Karpas-422 (cell line): ENCODE data around the gene SCP2. TPM values are rescaled to one million over a fixed set of nuclear protein-coding genes. Genes with fewer than 3 reads are reported as not detected.

Experiments
- DNase-seq: peaks from one replicate; pipeline ENCODE4 v3.0.0-alpha.2; 2015
- H2AFZ ChIP-seq: fragments of 200-600 bp; sonication (generic); 2 replicates; pipeline ENCODE4 v1.6.1; 2014; ENCODE audit warnings: antibody characterized with exemption, low read length, mixed read lengths
- H3K27ac ChIP-seq: fragments of 200-600 bp; sonication (generic); 2 replicates; pipeline ENCODE4 v1.5.1; 2014; ENCODE audit warnings: mild to moderate bottlenecking, low read length, moderate library complexity
- H3K27me3 ChIP-seq: fragments of 200-600 bp; sonication (generic); 2 replicates; pipeline ENCODE4 v1.6.1; 2014; ENCODE audit warnings: low read length, mixed read lengths
- H3K36me3 ChIP-seq: fragments of 200-600 bp; sonication (generic); 2 replicates; pipeline ENCODE4 v1.6.1; 2014; ENCODE audit warnings: low read length, mixed read lengths; ENCODE audit not compliant: insufficient read depth
- H3K4me1 ChIP-seq: fragments of 200-600 bp; sonication (generic); 2 replicates; pipeline ENCODE4 v1.6.1; 2014; ENCODE audit warnings: mild to moderate bottlenecking, low read length, mixed read lengths
- H3K4me2 ChIP-seq: fragments of 200-600 bp; sonication (generic); 2 replicates; pipeline ENCODE4 v1.6.1; 2014; ENCODE audit warnings: low read length, low read depth, mild to moderate bottlenecking; ENCODE audit not compliant: poor library complexity, severe bottlenecking
- H3K4me3 ChIP-seq: fragments of 200-600 bp; sonication (generic); 2 replicates; pipeline ENCODE4 v1.5.1; 2014; ENCODE audit warnings: mild to moderate bottlenecking, antibody characterized with exemption, low read length, mixed read lengths
- H3K79me2 ChIP-seq: fragments of 200-600 bp; sonication (generic); 2 replicates; pipeline ENCODE4 v1.6.1; 2014; ENCODE audit warnings: mild to moderate bottlenecking, low read length, mixed read lengths
- H3K9ac ChIP-seq: fragments of 200-600 bp; sonication (generic); 2 replicates; pipeline ENCODE4 v1.6.0; 2014; ENCODE audit warnings: low read length
- H3K9me2 ChIP-seq: fragments of 200-600 bp; sonication (generic), shearing (Covaris generic); replicated peaks from 2 replicates; pipeline ENCODE4 v1.6.0; 2014; ENCODE audit warnings: mild to moderate bottlenecking, low read length, moderate library complexity; ENCODE audit not compliant: insufficient read depth
- H3K9me3 ChIP-seq: fragments of 300-700, 200-600 bp; sonication (generic); 2 replicates; pipeline ENCODE4 v1.6.1; 2014; ENCODE audit warnings: low read length, mixed read lengths
- H4K20me1 ChIP-seq: fragments of 200-600 bp; sonication (generic); 2 replicates; pipeline ENCODE4 v1.6.1; 2014; ENCODE audit warnings: mild to moderate bottlenecking, antibody characterized with exemption, low read length, low read depth; ENCODE audit not compliant: insufficient read depth
- total RNA-seq: library from RNA; depleted of rRNA; stranded (reverse); fragments of >200 nt; shearing (Covaris generic); gene quantifications from 2 replicates; pipeline ENCODE4 v1.2.3, GENCODE V29; 2014; ENCODE audit warnings: low replicate concordance

SCP2 gene
- total RNA-seq, 1 experiment from 2014 or later: 146 TPM

GRCh38 chr1:53083636-53084588 is 156.8 kb downstream of the SCP2 start:
- no peak for DNase-seq
- no peaks in the 10 kb centered on the region for H3K4me1 ChIP-seq
- no peak overlapping the region for H3K9ac ChIP-seq
- H4K20me1 ChIP-seq: no peaks in the 10 kb centered on the region
- H3K9me3 ChIP-seq: no peaks in the 10 kb centered on the region
- H3K27me3 ChIP-seq: no peaks in the 10 kb centered on the region
- H3K9me2 ChIP-seq: no peaks in the 10 kb centered on the region
- H3K79me2 ChIP-seq: no peaks in the 10 kb centered on the region
- H3K27ac ChIP-seq: no peak overlapping the region
- no peak overlapping the region for H2AFZ ChIP-seq
- no peaks in the 10 kb centered on the region for H3K36me3 ChIP-seq
- no peak overlapping the region for H3K4me3 ChIP-seq
- no peak overlapping the region for H3K4me2 ChIP-seq

GRCh38 chr1:53084589-53084971 is 157.5 kb downstream of the SCP2 start:
- H3K4me3 ChIP-seq: no peak overlapping the region
- no peak overlapping the region for H3K27ac ChIP-seq
- DNase-seq: no peak
- H3K27me3 ChIP-seq: no peaks in the 10 kb centered on the region
- no peaks in the 10 kb centered on the region for H3K9me2 ChIP-seq
- no peak overlapping the region for H2AFZ ChIP-seq
- H3K9ac ChIP-seq: no peak overlapping the region
- no peaks in the 10 kb centered on the region for H3K4me1 ChIP-seq
- no peaks in the 10 kb centered on the region for H3K36me3 ChIP-seq
- no peaks in the 10 kb centered on the region for H3K79me2 ChIP-seq
- H3K9me3 ChIP-seq: no peaks in the 10 kb centered on the region
- no peaks in the 10 kb centered on the region for H4K20me1 ChIP-seq
- no peak overlapping the region for H3K4me2 ChIP-seq

- H3K9me2 ChIP-seq: no peaks in the 10 kb centered on the region
- no peaks in the 10 kb centered on the region for H3K4me1 ChIP-seq
- DNase-seq: no peak
- no peaks in the 10 kb centered on the region for H3K9me3 ChIP-seq
- H3K4me2 ChIP-seq: no peak overlapping the region
- no peaks in the 10 kb centered on the region for H4K20me1 ChIP-seq
- no peaks in the 10 kb centered on the region for H3K36me3 ChIP-seq
- no peaks in the 10 kb centered on the region for H3K79me2 ChIP-seq
- no peak overlapping the region for H3K4me3 ChIP-seq
- no peak overlapping the region for H2AFZ ChIP-seq
- H3K27me3 ChIP-seq: no peaks in the 10 kb centered on the region
- H3K27ac ChIP-seq: no peak overlapping the region
- no peak overlapping the region for H3K9ac ChIP-seq
Observed at GRCh38 chr1:53085405-53085804, 158.3 kb downstream of the SCP2 start.

- H3K4me3 ChIP-seq: no peak overlapping the region
- DNase-seq: no peak
- no peaks in the 10 kb centered on the region for H3K79me2 ChIP-seq
- H3K4me2 ChIP-seq: no peak overlapping the region
- no peaks in the 10 kb centered on the region for H4K20me1 ChIP-seq
- no peak overlapping the region for H3K27ac ChIP-seq
- no peaks in the 10 kb centered on the region for H3K9me2 ChIP-seq
- no peaks in the 10 kb centered on the region for H3K9me3 ChIP-seq
- no peak overlapping the region for H2AFZ ChIP-seq
- H3K36me3 ChIP-seq: no peaks in the 10 kb centered on the region
- no peak overlapping the region for H3K9ac ChIP-seq
- no peaks in the 10 kb centered on the region for H3K4me1 ChIP-seq
- H3K27me3 ChIP-seq: no peaks in the 10 kb centered on the region
Observed at GRCh38 chr1:53086491-53087070, 159.5 kb downstream of the SCP2 start.

- no peak overlapping the region for H2AFZ ChIP-seq
- H3K9me3 ChIP-seq: no peaks in the 10 kb centered on the region
- no peaks in the 10 kb centered on the region for H4K20me1 ChIP-seq
- DNase-seq: no peak
- H3K4me3 ChIP-seq: no peak overlapping the region
- H3K9ac ChIP-seq: no peak overlapping the region
- H3K4me2 ChIP-seq: no peak overlapping the region
- H3K4me1 ChIP-seq: no peaks in the 10 kb centered on the region
- no peak overlapping the region for H3K27ac ChIP-seq
- H3K9me2 ChIP-seq: no peaks in the 10 kb centered on the region
- no peaks in the 10 kb centered on the region for H3K79me2 ChIP-seq
- H3K36me3 ChIP-seq: no peaks in the 10 kb centered on the region
- no peaks in the 10 kb centered on the region for H3K27me3 ChIP-seq
Observed at GRCh38 chr1:53087332-53088285, 160.5 kb downstream of the SCP2 start.

- Histone ChIP-seq H3K27ac (no peak overlapping the region), H3K36me3 (no peaks in the 10 kb centered on the region), H3K9me3 (no peaks in the 10 kb centered on the region), H4K20me1 (no peaks in the 10 kb centered on the region), H3K4me3 (no peak overlapping the region), H3K9me2 (no peaks in the 10 kb centered on the region), H3K27me3 (no peaks in the 10 kb centered on the region), H3K9ac (no peak overlapping the region), H3K4me1 (no peaks in the 10 kb centered on the region), H3K79me2 (no peaks in the 10 kb centered on the region), H2AFZ (no peak overlapping the region), H3K4me2 (no peak overlapping the region)
- no peak for DNase-seq
Observed at GRCh38 chr1:53088616-53089300, 161.7 kb downstream of the SCP2 start.

- no peak overlapping the region for H3K4me2 ChIP-seq
- H3K9me2 ChIP-seq: no peaks in the 10 kb centered on the region
- no peaks in the 10 kb centered on the region for H3K79me2 ChIP-seq
- no peaks in the 10 kb centered on the region for H4K20me1 ChIP-seq
- H3K4me1 ChIP-seq: no peaks in the 10 kb centered on the region
- H3K4me3 ChIP-seq: no peak overlapping the region
- H3K9ac ChIP-seq: no peak overlapping the region
- DNase-seq: no peak
- no peak overlapping the region for H3K27ac ChIP-seq
- H3K9me3 ChIP-seq: no peaks in the 10 kb centered on the region
- H2AFZ ChIP-seq: no peak overlapping the region
- H3K36me3 ChIP-seq: no peaks in the 10 kb centered on the region
- no peaks in the 10 kb centered on the region for H3K27me3 ChIP-seq
Observed at GRCh38 chr1:53089478-53090226, 162.6 kb downstream of the SCP2 start.
